IPS-NIHi7 (cell line): Measurements from ENCODE around the gene C13orf46.

ENCODE experiments used
- DNase-seq: peaks from one replicate; pipeline ENCODE4 v3.0.0; 2012; ENCODE audit warnings: mixed read lengths; ENCODE audit errors: extremely low spot score

The C13orf46 gene

GRCh38 chr13:113938246-113938645 lies 35.6 kb downstream of the C13orf46 start:
- DNase-seq: no peak

GRCh38 chr13:113937527-113938180 lies 36.2 kb downstream of the C13orf46 start:
- DNase-seq: no peak

- DNase-seq: no peak
Observed at GRCh38 chr13:113937073-113937472, 36.8 kb downstream of the C13orf46 start.

- no peak for DNase-seq
Observed at GRCh38 chr13:113936166-113936965, 37.5 kb downstream of the C13orf46 start.

- DNase-seq: peak; percentile 68
Observed at GRCh38 chr13:113935001-113935844, 38.7 kb downstream of the C13orf46 start.

GRCh38 chr13:113934576-113934975 lies 39.3 kb downstream of the C13orf46 start:
- DNase-seq: no peak

- DNase-seq: no peak
Observed at GRCh38 chr13:113933901-113934300, 40.0 kb downstream of the C13orf46 start.

- DNase-seq: no peak
Observed at GRCh38 chr13:113931841-113932459, 41.9 kb downstream of the C13orf46 start.

- DNase-seq: no peak
Observed at GRCh38 chr13:113930671-113931637, 42.9 kb downstream of the C13orf46 start.

GRCh38 chr13:113929628-113930615 lies 44.0 kb downstream of the C13orf46 start:
- DNase-seq: peak; percentile 42

- DNase-seq: no peak
Observed at GRCh38 chr13:113928685-113929627, 44.9 kb downstream of the C13orf46 start.

- no peak for DNase-seq
Observed at GRCh38 chr13:113927661-113928581, 46.0 kb downstream of the C13orf46 start.

- no peak for DNase-seq
Observed at GRCh38 chr13:113926951-113927660, 46.8 kb downstream of the C13orf46 start.

- DNase-seq: no peak
Observed at GRCh38 chr13:113926301-113926761, 47.5 kb downstream of the C13orf46 start.

GRCh38 chr13:113924184-113924901 lies 49.5 kb downstream of the C13orf46 start:
- DNase-seq: no peak
